GM03348 (cell line): Measurements from ENCODE around the gene RAB28.

Experiments
- DNase-seq: peaks from one replicate; pipeline ENCODE4 v3.0.0; 2012; ENCODE audit warnings: low spot score

Gene RAB28

GRCh38 chr4:13484122-13484748 is at the start of gene RAB28:
RAB28 (minus strand) TSS chr4:13484340.
- DNase-seq = peak; percentile 98

GRCh38 chr4:13531625-13531998 is 47.5 kb upstream of the RAB28 start:
- DNase-seq = no peak

- peak; percentile 6 for DNase-seq
Observed at GRCh38 chr4:13530823-13531624, 46.9 kb upstream of the RAB28 start.

- DNase-seq = peak; percentile 11
Observed at GRCh38 chr4:13529128-13529919, 45.2 kb upstream of the RAB28 start.

- peak; percentile 6 for DNase-seq
Observed at GRCh38 chr4:13528821-13529127, 44.6 kb upstream of the RAB28 start.

- peak; percentile 7 for DNase-seq
Observed at GRCh38 chr4:13527981-13528820, 44.1 kb upstream of the RAB28 start.

- no peak for DNase-seq
Observed at GRCh38 chr4:13527192-13527980, 43.2 kb upstream of the RAB28 start.

- DNase-seq = no peak
Observed at GRCh38 chr4:13526658-13527057, 42.5 kb upstream of the RAB28 start.

GRCh38 chr4:13525606-13526281 is 41.6 kb upstream of the RAB28 start:
- DNase-seq = peak; percentile 5

- peak; percentile 43 for DNase-seq
Observed at GRCh38 chr4:13524504-13525243, 40.5 kb upstream of the RAB28 start.

GRCh38 chr4:13523591-13524503 is 39.7 kb upstream of the RAB28 start:
- peak; percentile 3 for DNase-seq

GRCh38 chr4:13523105-13523477 is 39.0 kb upstream of the RAB28 start:
- DNase-seq = peak; percentile 6

- DNase-seq = peak; percentile 10
Observed at GRCh38 chr4:13522282-13523104, 38.4 kb upstream of the RAB28 start.

- DNase-seq = no peak
Observed at GRCh38 chr4:13521047-13521446, 36.9 kb upstream of the RAB28 start.

- DNase-seq = no peak
Observed at GRCh38 chr4:13516315-13516860, 32.2 kb upstream of the RAB28 start.

GRCh38 chr4:13515268-13515667 is 31.1 kb upstream of the RAB28 start:
- DNase-seq = no peak

- no peak for DNase-seq
Observed at GRCh38 chr4:13514722-13515121, 30.6 kb upstream of the RAB28 start.

GRCh38 chr4:13511101-13511500 is 27.0 kb upstream of the RAB28 start:
- DNase-seq = no peak
